ENCODE measurements around the gene SUN5.

SUN5 gene

GRCh38 chr20:32986331-32986966, 17.8 kb downstream of the SUN5 start:
- FAIRE-seq, result no peak
- DNase-seq (ENCODE audit: insufficient read length), result no peak
- no peak for TF ChIP-seq TAF1 (IDR thresholded peaks at IDR 0.05; ENCODE audit: borderline replicate concordance, low read depth, low read length)
- TF ChIP-seq POLR2AphosphoS5 (IDR thresholded peaks at IDR 0.05; ENCODE audit: low read depth, low read length), result no peak
- no peak for TF ChIP-seq POLR2A (IDR thresholded peaks at IDR 0.05; ENCODE audit: low read depth, low read length)

GRCh38 chr20:32985596-32985995, 18.6 kb downstream of the SUN5 start:
- TF ChIP-seq TAF1 (IDR thresholded peaks at IDR 0.05; ENCODE audit: borderline replicate concordance, low read depth, low read length) (no peak), POLR2AphosphoS5 (IDR thresholded peaks at IDR 0.05; ENCODE audit: low read depth, low read length) (no peak), POLR2A (IDR thresholded peaks at IDR 0.05; ENCODE audit: low read depth, low read length) (no peak)
- DNase-seq (ENCODE audit: insufficient read length), result no peak
- no peak for FAIRE-seq

GRCh38 chr20:32984631-32985354, 19.4 kb downstream of the SUN5 start:
- FAIRE-seq, result no peak
- no peak for DNase-seq (ENCODE audit: insufficient read length)
- no peak for TF ChIP-seq TAF1 (IDR thresholded peaks at IDR 0.05; ENCODE audit: borderline replicate concordance, low read depth, low read length)
- no peak for TF ChIP-seq POLR2A (IDR thresholded peaks at IDR 0.05; ENCODE audit: low read depth, low read length)
- TF ChIP-seq POLR2AphosphoS5 (IDR thresholded peaks at IDR 0.05; ENCODE audit: low read depth, low read length), result no peak

- DNase-seq (ENCODE audit: insufficient read length), result no peak
- no peak for TF ChIP-seq POLR2A (IDR thresholded peaks at IDR 0.05; ENCODE audit: low read depth, low read length)
- TF ChIP-seq TAF1 (IDR thresholded peaks at IDR 0.05; ENCODE audit: borderline replicate concordance, low read depth, low read length), result no peak
- TF ChIP-seq POLR2AphosphoS5 (IDR thresholded peaks at IDR 0.05; ENCODE audit: low read depth, low read length), result no peak
- no peak for FAIRE-seq
These were observed 20.0 kb downstream of the SUN5 start for GRCh38 chr20:32984196-32984595.

GRCh38 chr20:32983459-32984112, 20.6 kb downstream of the SUN5 start:
- FAIRE-seq (no peak), DNase-seq (ENCODE audit: insufficient read length) (no peak)
- TF ChIP-seq TAF1 (IDR thresholded peaks at IDR 0.05; ENCODE audit: borderline replicate concordance, low read depth, low read length), result no peak

GRCh38 chr20:32982617-32983458, 21.4 kb downstream of the SUN5 start:
- DNase-seq (ENCODE audit: insufficient read length) (no peak), FAIRE-seq (no peak)

GRCh38 chr20:32980990-32981389, 23.2 kb downstream of the SUN5 start:
- no peak for DNase-seq (ENCODE audit: insufficient read length)
- no peak for TF ChIP-seq TAF1 (IDR thresholded peaks at IDR 0.05; ENCODE audit: borderline replicate concordance, low read depth, low read length)
- no peak for TF ChIP-seq POLR2A (IDR thresholded peaks at IDR 0.05; ENCODE audit: low read depth, low read length)
- no peak for TF ChIP-seq POLR2AphosphoS5 (IDR thresholded peaks at IDR 0.05; ENCODE audit: low read depth, low read length)
- no peak for FAIRE-seq

More at GRCh38 chr20:32982617-32983458, 21.4 kb downstream of the SUN5 start:
- TF ChIP-seq TAF1 (IDR thresholded peaks at IDR 0.05; ENCODE audit: borderline replicate concordance, low read depth, low read length), result no peak
- no peak for TF ChIP-seq POLR2AphosphoS5 (IDR thresholded peaks at IDR 0.05; ENCODE audit: low read depth, low read length)
- TF ChIP-seq POLR2A (IDR thresholded peaks at IDR 0.05; ENCODE audit: low read depth, low read length), result no peak

GRCh38 chr20:32980131-32980941, 23.9 kb downstream of the SUN5 start:
- FAIRE-seq (no peak), DNase-seq (ENCODE audit: insufficient read length) (no peak)
- TF ChIP-seq POLR2AphosphoS5 (IDR thresholded peaks at IDR 0.05; ENCODE audit: low read depth, low read length) (no peak), TAF1 (IDR thresholded peaks at IDR 0.05; ENCODE audit: borderline replicate concordance, low read depth, low read length) (no peak), POLR2A (IDR thresholded peaks at IDR 0.05; ENCODE audit: low read depth, low read length) (no peak)

GRCh38 chr20:32979201-32979998, 24.8 kb downstream of the SUN5 start:
- TF ChIP-seq TAF1 (IDR thresholded peaks at IDR 0.05; ENCODE audit: borderline replicate concordance, low read depth, low read length) (no peak), POLR2A (IDR thresholded peaks at IDR 0.05; ENCODE audit: low read depth, low read length) (no peak), POLR2AphosphoS5 (IDR thresholded peaks at IDR 0.05; ENCODE audit: low read depth, low read length) (no peak)
- no peak for FAIRE-seq

GRCh38 chr20:32978009-32978335, 26.3 kb downstream of the SUN5 start:
- DNase-seq (ENCODE audit: insufficient read length) (no peak), FAIRE-seq (no peak)
- TF ChIP-seq POLR2AphosphoS5 (IDR thresholded peaks at IDR 0.05; ENCODE audit: low read depth, low read length) (no peak), TAF1 (IDR thresholded peaks at IDR 0.05; ENCODE audit: borderline replicate concordance, low read depth, low read length) (no peak), POLR2A (IDR thresholded peaks at IDR 0.05; ENCODE audit: low read depth, low read length) (no peak)

More at GRCh38 chr20:32979201-32979998, 24.8 kb downstream of the SUN5 start:
- no peak for DNase-seq (ENCODE audit: insufficient read length)

All from GM12892 (cell line).